IMR-90 (cell line): ENCODE data around the gene ADAMTS19. TPM values are rescaled to one million over a fixed set of nuclear protein-coding genes. Genes with fewer than 3 reads are reported as not detected.

ENCODE experiments used
- ATAC-seq: fragments of 200-7000 bp; cut with Tn5 transposase; 2 replicates; pipeline ENCODE4 v1.9.1; 2020; ENCODE audit warnings: low read depth, mild to moderate bottlenecking, moderate library complexity
- BruUV-seq: library from RNA; stranded (reverse); fragments of 400-500 nt; replicated peaks from 2 replicates; lab custom pipeline; 2021; lab: Mats Ljungman, UMichigan
- CTCF ChIA-PET: fragments of 300-600 bp; formaldehyde crosslinking; extraction: SDS; loops from one replicate; lab custom pipeline; 2021; ENCODE audit warnings: antibody characterized with exemption; lab: Yijun Ruan, JAX
- POLR2A ChIA-PET: fragments of 300-600 bp; sonication (Branson Sonifier 250); formaldehyde crosslinking; loops from one replicate; lab custom pipeline; 2022; ENCODE audit warnings: antibody characterized with exemption; ENCODE audit not compliant: unreplicated experiment; lab: Charles Lee
- DNase-seq: peaks from one replicate; pipeline ENCODE4 v3.0.0; 2013
- H2AFZ ChIP-seq: replicated peaks from 2 replicates; pipeline ENCODE3; 2013; ENCODE audit warnings: low read length, mild to moderate bottlenecking; ENCODE audit not compliant: poor library complexity
- H2AK5ac ChIP-seq: 2 replicates; pipeline ENCODE4 v1.6.1; 2013; ENCODE audit warnings: low read depth, low read length, inconsistent platforms
- H2AK9ac ChIP-seq: replicated peaks from 2 replicates; pipeline ENCODE3; 2013; ENCODE audit warnings: mild to moderate bottlenecking, low read depth, low read length, moderate library complexity; ENCODE audit not compliant: poor library complexity
- H2BK120ac ChIP-seq: 2 replicates; pipeline ENCODE4 v1.6.1; 2013; ENCODE audit warnings: low read depth, low read length, inconsistent platforms
- H2BK15ac ChIP-seq: 3 replicates; pipeline ENCODE4 v1.6.1; 2013; ENCODE audit warnings: low read depth, low read length, inconsistent platforms
- H2BK20ac ChIP-seq: 2 replicates; pipeline ENCODE4 v1.6.1; 2013; ENCODE audit warnings: low read depth, mild to moderate bottlenecking, inconsistent platforms, low read length, moderate library complexity
- H2BK5ac ChIP-seq: 2 replicates; pipeline ENCODE4 v1.6.1; 2013; ENCODE audit warnings: mild to moderate bottlenecking, low read depth, low read length, inconsistent platforms; ENCODE audit not compliant: poor library complexity, severe bottlenecking
- H3K14ac ChIP-seq: replicated peaks from 2 replicates; pipeline ENCODE4 v1.6.1; 2013; ENCODE audit warnings: low read depth, low read length, inconsistent platforms
- H3K18ac ChIP-seq: 2 replicates; pipeline ENCODE4 v1.6.1; 2013; ENCODE audit warnings: low read depth, low read length, control low read depth
- H3K23ac ChIP-seq: 2 replicates; pipeline ENCODE4 v1.6.1; 2013; ENCODE audit warnings: low read depth, low read length, inconsistent platforms
- H3K27ac ChIP-seq: 2 replicates; pipeline ENCODE4 v1.5.1; 2013; ENCODE audit warnings: mild to moderate bottlenecking, control low read depth, low read length; ENCODE audit not compliant: insufficient read depth
- H3K27me3 ChIP-seq: 2 replicates; pipeline ENCODE4 v1.6.1; 2013; ENCODE audit warnings: low read length; ENCODE audit not compliant: control insufficient read depth, insufficient read depth
- H3K36me3 ChIP-seq: 2 replicates; pipeline ENCODE4 v1.6.1; 2013; ENCODE audit warnings: low read length, mixed read lengths; ENCODE audit not compliant: control insufficient read depth, insufficient read depth
- H3K4ac ChIP-seq: 2 replicates; pipeline ENCODE4 v1.6.1; 2013; ENCODE audit warnings: low read depth, low read length, inconsistent platforms
- H3K4me1 ChIP-seq: 2 replicates; pipeline ENCODE4 v1.6.1; 2013; ENCODE audit warnings: low read length, mixed read lengths; ENCODE audit not compliant: control insufficient read depth, insufficient read depth
- H3K4me2 ChIP-seq: 2 replicates; pipeline ENCODE4 v1.6.1; 2013; ENCODE audit warnings: low read depth, mild to moderate bottlenecking, control low read depth, low read length, moderate library complexity
- H3K4me3 ChIP-seq: 2 replicates; pipeline ENCODE4 v1.5.1; 2013; ENCODE audit warnings: low read depth, mild to moderate bottlenecking, control low read depth, low read length, moderate library complexity; ENCODE audit not compliant: insufficient read depth
- H3K56ac ChIP-seq: 2 replicates; pipeline ENCODE4 v1.6.1; 2013; ENCODE audit warnings: low read length, inconsistent platforms; ENCODE audit not compliant: insufficient read depth; ENCODE audit errors: extremely low read depth
- H3K79me1 ChIP-seq, 2 experiments: 2 replicates each; pipeline ENCODE4 v1.6.1; 2013; ENCODE audit warnings: low read length in 2 of 2, inconsistent platforms in 1 of 2, low read depth in 1 of 2
- H3K9ac ChIP-seq: 2 replicates; pipeline ENCODE4 v1.6.1; 2013; ENCODE audit warnings: low read depth, low read length, control low read depth
- H3K9me1 ChIP-seq: 2 replicates; pipeline ENCODE4 v1.6.1; 2013; ENCODE audit warnings: low read length, inconsistent platforms; ENCODE audit not compliant: insufficient read depth
- H3K9me3 ChIP-seq: 2 replicates; pipeline ENCODE4 v1.6.1; 2013; ENCODE audit warnings: low read length; ENCODE audit not compliant: control insufficient read depth, insufficient read depth
- H4K20me1 ChIP-seq: 2 replicates; pipeline ENCODE4 v1.6.1; 2013; ENCODE audit warnings: low read length, inconsistent platforms; ENCODE audit not compliant: insufficient read depth
- H4K5ac ChIP-seq: 2 replicates; pipeline ENCODE4 v1.6.1; 2013; ENCODE audit warnings: mild to moderate bottlenecking, low read depth, low read length, control low read depth
- H4K8ac ChIP-seq, 2 experiments: 2 replicates each; pipeline ENCODE4 v1.6.1; 2013; ENCODE audit warnings: low read depth in 2 of 2, low read length in 2 of 2, control low read depth in 1 of 2, inconsistent platforms in 1 of 2
- H4K91ac ChIP-seq: 2 replicates; pipeline ENCODE4 v1.6.1; 2013; ENCODE audit warnings: low read depth, low read length, inconsistent platforms; ENCODE audit not compliant: insufficient read depth
- CEBPB ChIP-seq: IDR thresholded peaks from 2 replicates; pipeline ENCODE4 v1.6.1; 2012; ENCODE audit warnings: low read depth, low read length, improper control_type of control experiment
- CHD1 ChIP-seq: IDR thresholded peaks from 2 replicates; pipeline ENCODE4 v1.6.1; 2012; ENCODE audit warnings: low read depth, low read length, improper control_type of control experiment
- CTCF ChIP-seq: conservative IDR thresholded peaks from 2 replicates; pipeline ENCODE4 v1.5.1; 2012; ENCODE audit warnings: mild to moderate bottlenecking, low read depth, low read length, improper control_type of control experiment
- FOS ChIP-seq: fragments of 150-350 bp; IDR thresholded peaks from 2 replicates; pipeline ENCODE4 v1.6.1; 2016; ENCODE audit warnings: low read depth, low read length
- MAFK ChIP-seq: IDR thresholded peaks from 2 replicates; pipeline ENCODE4 v1.6.1; 2012; ENCODE audit warnings: low read depth, low read length, improper control_type of control experiment
- MAZ ChIP-seq: IDR thresholded peaks from 2 replicates; pipeline ENCODE4 v1.6.1; 2012; ENCODE audit warnings: low read depth, mild to moderate bottlenecking, low read length, improper control_type of control experiment, moderate library complexity, borderline replicate concordance
- RAD21 ChIP-seq: IDR thresholded peaks from 2 replicates; pipeline ENCODE4 v1.6.1; 2012; ENCODE audit warnings: low read length, improper control_type of control experiment
- WGBS, 2 experiments: methylation state at CpG; one replicate each; pipeline versions ENCODE4 v1.1.5 to v1.1.7; 2013; ENCODE audit warnings: missing lambda C conversion rate in 2 of 2; ENCODE audit not compliant: insufficient read length in 1 of 2; ENCODE audit errors: extremely low coverage in 2 of 2; 5-methylcytosine and 5-hydroxymethylcytosine counted together
- dilution Hi-C: fragments of 300-500 bp; cut with HindIII; formaldehyde crosslinking; loops from one replicate; pipeline ENCODE4 v1.14.3; 2018; ENCODE audit warnings: low sequenced_read_pairs; ENCODE audit not compliant: unreplicated experiment
- in situ Hi-C: fragments of 300-500 bp; cut with MboI; formaldehyde crosslinking; loops from 3 replicates; pipeline ENCODE4 v1.14.3; 2019; ENCODE audit warnings: low sequenced_read_pairs, inconsistent platforms, mixed read lengths
- intact Hi-C: fragments of 100-400 bp; cut with micrococcal nuclease; formaldehyde crosslinking; loops from 2 replicates; pipeline ENCODE4 v1.10.0; 2022
- polyA plus RNA-seq, 3 experiments: library from polyadenylated mRNA; depleted of rRNA; stranded (reverse); fragments of >200 nt; gene quantifications; 2 replicates each; pipeline ENCODE4 v1.2.3, GENCODE V29; 2012; ENCODE audit warnings: low replicate concordance in 1 of 3
- total RNA-seq: library from RNA; depleted of rRNA; stranded (reverse); fragments of >200 nt; gene quantifications from 2 replicates; pipeline ENCODE4 v1.2.3, GENCODE V29; 2012

ADAMTS19 gene
- total and polyA plus RNA-seq, 2 of the 4 experiments (the other 2 are of a cell fraction), result under 0.01 to 0.17 TPM

DNA sequence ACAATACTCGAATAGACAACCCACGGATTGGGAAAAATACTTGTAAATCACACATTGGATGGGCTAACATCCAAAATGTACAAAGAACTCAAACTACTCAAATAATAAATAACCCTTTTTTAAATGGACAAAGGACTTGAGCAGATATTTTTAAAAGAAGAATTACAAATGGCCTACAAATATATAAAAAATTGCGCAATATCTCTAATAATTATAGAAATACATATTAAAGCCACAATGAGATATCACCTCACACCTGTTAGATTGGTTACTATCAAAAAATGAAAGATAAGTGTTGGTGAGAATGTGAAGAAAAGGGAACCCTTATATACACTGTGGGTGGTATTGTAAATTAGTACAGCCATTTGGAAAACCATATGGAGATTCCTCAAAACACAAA, 40.8 kb upstream of the ADAMTS19 start:
- no TSS peak for BruUV-seq
- Histone ChIP-seq H3K18ac (no peak overlapping the region), H3K4me1 (no peaks in the 10 kb centered on the region), H3K4me2 (no peak overlapping the region), H2BK15ac (no peak overlapping the region), H3K4ac (no peak overlapping the region), H2BK5ac (no peak overlapping the region), H3K4me3 (no peak overlapping the region), H3K36me3 (no peaks in the 10 kb centered on the region), H4K5ac (no peak overlapping the region), H2AK9ac (no peak overlapping the region), H2AK5ac (no peak overlapping the region), H3K27ac (no peak overlapping the region), H2BK120ac (no peak overlapping the region), H3K14ac (no peak overlapping the region), H4K8ac (no peak overlapping the region), H3K23ac (no peak overlapping the region), H4K91ac (no peak overlapping the region), H4K20me1 (no peaks in the 10 kb centered on the region), H2BK20ac (no peak overlapping the region), H3K9ac (no peak overlapping the region), H3K9me3 (no peaks in the 10 kb centered on the region), H3K56ac (no peak overlapping the region), H3K27me3 (no peaks in the 10 kb centered on the region), H3K79me1 (no peaks in the 10 kb centered on the region), H2AFZ (no peak overlapping the region), H3K9me1 (no peaks in the 10 kb centered on the region)
- TF ChIP-seq MAFK (no peak), CEBPB (peak; percentile 44; the same call in 1 of the 2 replicates), CHD1 (no peak), RAD21 (no peak), CTCF (no peak), FOS (no peak), MAZ (no peak)
- no CpG with 5 or more reads among the region's 3 CpGs for WGBS, 2 experiments
- ChIA-PET CTCF (no interaction called here), POLR2A (no interaction called here)
- in situ Hi-C loops (no loop called here), intact Hi-C loops (no loop called here), dilution Hi-C loops (no loop called here)
- DNase-seq (no peak), ATAC-seq (no peak)
